WI38 (cell line): ENCODE results near the gene DNAJC16.

Source experiments
- H3K4me3 ChIP-seq: 2 replicates; pipeline ENCODE4 v1.5.1; 2011; ENCODE audit warnings: low read depth, mild to moderate bottlenecking, control low read depth, low read length
- CTCF ChIP-seq: IDR thresholded peaks from 2 replicates; pipeline ENCODE4 v1.5.1; 2012; ENCODE audit warnings: low read depth, mild to moderate bottlenecking, control low read depth, low read length

The DNAJC16 gene

GRCh38 chr1:15617173-15618076 lies 90.8 kb downstream of the DNAJC16 start, which contains the start of gene DDI2:
DDI2 (plus strand) TSS chr1:15617458; CDS start chr1:15617671, 213 bp downstream.
- peak within 1 kb of the TSS; percentile 98 for H3K4me3 ChIP-seq
- TF ChIP-seq CTCF, result no peak

- H3K4me3 ChIP-seq, result peak overlapping the region; percentile 98
- no peak for TF ChIP-seq CTCF
Measured at GRCh38 chr1:15618077-15618654, 91.5 kb downstream of the DNAJC16 start.

- H3K4me3 ChIP-seq, result peak overlapping the region; percentile 98
- TF ChIP-seq CTCF, result no peak
Measured at GRCh38 chr1:15618655-15619525, 92.2 kb downstream of the DNAJC16 start.

GRCh38 chr1:15620155-15620545 lies 93.5 kb downstream of the DNAJC16 start:
- H3K4me3 ChIP-seq, result peak overlapping the region; percentile 2; the same call in 1 of the 2 replicates
- TF ChIP-seq CTCF, result no peak

GRCh38 chr1:15620902-15621682 lies 94.4 kb downstream of the DNAJC16 start:
- no peak for TF ChIP-seq CTCF
- H3K4me3 ChIP-seq, result no peak overlapping the region

GRCh38 chr1:15621975-15622374 lies 95.3 kb downstream of the DNAJC16 start:
- H3K4me3 ChIP-seq, result no peak overlapping the region
- TF ChIP-seq CTCF, result no peak
